GM19438 (cell line): ENCODE results near the gene MITF.

Experiments used
- ATAC-seq: cut with Tn5 transposase; IDR thresholded peaks from one replicate; pipeline ENCODE4 v1.9.1; 2021; ENCODE audit warnings: low read depth; ENCODE audit not compliant: unreplicated experiment

Gene MITF

GRCh38 chr3:69999140-70000027 is 260.1 kb downstream of the MITF start, which contains the start of gene SAMMSON:
Gene SAMMSON, plus strand, starts transcription at chr3:69999733.
- no peak for ATAC-seq

- no peak for ATAC-seq
Measured at GRCh38 chr3:70000028-70000410, 260.8 kb downstream of the MITF start.

GRCh38 chr3:70000563-70001081 is 261.4 kb downstream of the MITF start:
- no peak for ATAC-seq

GRCh38 chr3:70003119-70003518 is 263.9 kb downstream of the MITF start:
- ATAC-seq = no peak

- no peak for ATAC-seq
Measured at GRCh38 chr3:70006089-70006488, 266.8 kb downstream of the MITF start.

- no peak for ATAC-seq
Measured at GRCh38 chr3:70010346-70010745, 271.1 kb downstream of the MITF start.

- ATAC-seq = no peak
Measured at GRCh38 chr3:70011582-70011981, 272.3 kb downstream of the MITF start.
